ENCODE data around the gene FGFR2.

Gene FGFR2

GRCh38 chr10:121543545-121543944, 54.7 kb downstream of the FGFR2 start:
- Histone ChIP-seq H4K20me1 (ENCODE audit: insufficient read depth, low read length) (no peaks in the 10 kb centered on the region), H3K27ac (ENCODE audit: low read length) (no peak overlapping the region), H3K9ac (ENCODE audit: low read length) (no peak overlapping the region), H3K36me3 (replicated peaks; ENCODE audit: low read depth, low read length) (no peaks in the 10 kb centered on the region), H3K79me2 (ENCODE audit: low read length) (no peaks in the 10 kb centered on the region), H2AFZ (ENCODE audit: low read depth, low read length) (no peak overlapping the region), H3K27me3 (ENCODE audit: low read depth, low read length) (peaks cover 3% of the 10 kb centered on the region; the same call in 1 of the 2 replicates), H3K4me3 (ENCODE audit: low read length) (no peak overlapping the region), H3K4me1 (ENCODE audit: low read length) (no peaks in the 10 kb centered on the region), H3K9me3 (ENCODE audit: insufficient read depth, low read length) (no peaks in the 10 kb centered on the region), H3K4me2 (ENCODE audit: low read length) (no peak overlapping the region)
- no peak for TF ChIP-seq EZH2phosphoT487 (IDR thresholded peaks at IDR 0.05; ENCODE audit: low read depth)
- no peak for TF ChIP-seq CTCF (IDR thresholded peaks at IDR 0.05; ENCODE audit: low read depth, low read length)

- Histone ChIP-seq H3K4me1 (ENCODE audit: low read length) (no peaks in the 10 kb centered on the region), H2AFZ (ENCODE audit: low read depth, low read length) (no peak overlapping the region), H3K79me2 (ENCODE audit: low read length) (no peaks in the 10 kb centered on the region), H3K27me3 (ENCODE audit: low read depth, low read length) (peaks cover 3% of the 10 kb centered on the region; the same call in 1 of the 2 replicates), H3K4me2 (ENCODE audit: low read length) (no peak overlapping the region), H3K36me3 (replicated peaks; ENCODE audit: low read depth, low read length) (no peaks in the 10 kb centered on the region), H3K9me3 (ENCODE audit: insufficient read depth, low read length) (no peaks in the 10 kb centered on the region), H3K9ac (ENCODE audit: low read length) (no peak overlapping the region), H3K27ac (ENCODE audit: low read length) (no peak overlapping the region), H3K4me3 (ENCODE audit: low read length) (no peak overlapping the region), H4K20me1 (ENCODE audit: insufficient read depth, low read length) (no peaks in the 10 kb centered on the region)
- no peak for TF ChIP-seq EZH2phosphoT487 (IDR thresholded peaks at IDR 0.05; ENCODE audit: low read depth)
- TF ChIP-seq CTCF (IDR thresholded peaks at IDR 0.05; ENCODE audit: low read depth, low read length), result no peak
These were observed 56.7 kb downstream of the FGFR2 start for GRCh38 chr10:121541450-121542120.

DNA sequence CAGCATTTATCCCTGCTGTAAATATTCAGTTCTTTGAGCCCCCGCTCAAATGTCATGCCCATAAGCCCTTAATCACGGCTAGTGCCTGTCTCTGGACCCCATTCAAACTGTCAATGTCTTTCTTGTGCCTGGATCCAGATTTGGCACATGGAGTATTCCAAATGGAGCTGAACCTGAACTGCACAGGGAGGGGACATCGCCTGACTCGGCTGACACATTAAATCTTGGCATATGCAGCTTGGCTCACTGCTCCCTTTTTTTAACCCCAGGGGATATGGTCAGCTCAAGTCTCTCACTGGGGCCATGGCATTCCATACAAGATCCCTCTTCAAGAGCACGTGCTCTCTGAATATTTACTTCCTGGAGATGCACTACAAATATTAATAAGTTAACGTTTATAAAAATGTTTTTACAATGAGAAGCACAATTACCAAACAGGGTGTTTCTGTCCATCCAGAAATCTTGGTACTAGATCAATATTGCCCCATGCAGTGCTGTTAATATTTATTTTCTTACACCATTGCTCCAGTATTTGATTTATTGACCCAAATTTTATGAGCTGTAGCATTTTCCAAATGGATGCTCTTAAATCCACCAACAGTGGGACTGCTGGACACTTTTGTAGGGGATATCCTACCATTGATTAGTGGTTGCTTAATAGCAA, 57.4 kb downstream of the FGFR2 start:
- Histone ChIP-seq H3K36me3 (replicated peaks; ENCODE audit: low read depth, low read length) (no peaks in the 10 kb centered on the region), H4K20me1 (ENCODE audit: insufficient read depth, low read length) (no peaks in the 10 kb centered on the region), H3K27ac (ENCODE audit: low read length) (no peak overlapping the region), H3K4me1 (ENCODE audit: low read length) (no peaks in the 10 kb centered on the region), H3K4me2 (ENCODE audit: low read length) (no peak overlapping the region), H3K79me2 (ENCODE audit: low read length) (no peaks in the 10 kb centered on the region), H3K27me3 (ENCODE audit: low read depth, low read length) (peaks cover 3% of the 10 kb centered on the region; the same call in 1 of the 2 replicates), H2AFZ (ENCODE audit: low read depth, low read length) (no peak overlapping the region), H3K9ac (ENCODE audit: low read length) (no peak overlapping the region), H3K9me3 (ENCODE audit: insufficient read depth, low read length) (no peaks in the 10 kb centered on the region), H3K4me3 (ENCODE audit: low read length) (no peak overlapping the region)
- no peak for TF ChIP-seq EZH2phosphoT487 (IDR thresholded peaks at IDR 0.05; ENCODE audit: low read depth)
- TF ChIP-seq CTCF (IDR thresholded peaks at IDR 0.05; ENCODE audit: low read depth, low read length), result no peak

- Histone ChIP-seq H3K9me3 (ENCODE audit: insufficient read depth, low read length) (no peaks in the 10 kb centered on the region), H3K4me2 (ENCODE audit: low read length) (no peak overlapping the region), H3K27me3 (ENCODE audit: low read depth, low read length) (peaks cover 3% of the 10 kb centered on the region; the same call in 1 of the 2 replicates), H3K4me1 (ENCODE audit: low read length) (no peaks in the 10 kb centered on the region), H4K20me1 (ENCODE audit: insufficient read depth, low read length) (no peaks in the 10 kb centered on the region), H3K79me2 (ENCODE audit: low read length) (no peaks in the 10 kb centered on the region), H3K27ac (ENCODE audit: low read length) (no peak overlapping the region), H2AFZ (ENCODE audit: low read depth, low read length) (no peak overlapping the region), H3K4me3 (ENCODE audit: low read length) (no peak overlapping the region), H3K9ac (ENCODE audit: low read length) (no peak overlapping the region), H3K36me3 (replicated peaks; ENCODE audit: low read depth, low read length) (no peaks in the 10 kb centered on the region)
- no peak for TF ChIP-seq EZH2phosphoT487 (IDR thresholded peaks at IDR 0.05; ENCODE audit: low read depth)
- no peak for TF ChIP-seq CTCF (IDR thresholded peaks at IDR 0.05; ENCODE audit: low read depth, low read length)
These were observed 58.5 kb downstream of the FGFR2 start for GRCh38 chr10:121539786-121540185.

Measured in OCI-LY3 (cell line).